H9 (cell line): ENCODE measurements around the gene PTTG2. TPM values are rescaled to one million over a fixed set of nuclear protein-coding genes. Genes with fewer than 3 reads are reported as not detected.

Source experiments
- DNase-seq: peaks from one replicate; pipeline ENCODE4 v3.0.0-alpha.2; 2017
- H2AFZ ChIP-seq: one replicate; pipeline ENCODE4 v1.6.1; 2013; ENCODE audit warnings: mild to moderate bottlenecking, low read length, control low read depth, moderate library complexity
- H2AK5ac ChIP-seq: 2 replicates; pipeline ENCODE4 v1.6.1; 2013; ENCODE audit warnings: low read length, control low read depth, mixed read lengths; ENCODE audit not compliant: insufficient read length
- H2BK120ac ChIP-seq: one replicate; pipeline ENCODE4 v1.6.1; 2013; ENCODE audit warnings: low read depth, mild to moderate bottlenecking, low read length, control low read depth, inconsistent platforms; ENCODE audit not compliant: poor library complexity, severe bottlenecking
- H2BK12ac ChIP-seq: 2 replicates; pipeline ENCODE4 v1.6.1; 2013; ENCODE audit warnings: low read length, control low read depth, mixed read lengths, low read depth; ENCODE audit not compliant: insufficient read length
- H2BK15ac ChIP-seq: 2 replicates; pipeline ENCODE4 v1.6.1; 2013; ENCODE audit warnings: low read depth, low read length, control low read depth
- H2BK20ac ChIP-seq: one replicate; pipeline ENCODE4 v1.6.1; 2013; ENCODE audit warnings: low read depth, mild to moderate bottlenecking, low read length, control low read depth, inconsistent platforms; ENCODE audit not compliant: poor library complexity, severe bottlenecking
- H2BK5ac ChIP-seq: 2 replicates; pipeline ENCODE4 v1.6.1; 2013; ENCODE audit warnings: low read length, control low read depth, mixed read lengths; ENCODE audit not compliant: insufficient read length
- H3K14ac ChIP-seq: 2 replicates; pipeline ENCODE4 v1.6.1; 2013; ENCODE audit warnings: low read length, control low read depth; ENCODE audit not compliant: insufficient read depth
- H3K18ac ChIP-seq: 2 replicates; pipeline ENCODE4 v1.6.1; 2013; ENCODE audit warnings: low read depth, mild to moderate bottlenecking, mixed read lengths, low read length, control low read depth; ENCODE audit not compliant: insufficient read length
- H3K23ac ChIP-seq: 2 replicates; pipeline ENCODE4 v1.6.1; 2013; ENCODE audit warnings: low read length, control low read depth, mixed read lengths, low read depth; ENCODE audit not compliant: insufficient read length
- H3K23me2 ChIP-seq: 2 replicates; pipeline ENCODE4 v1.6.1; 2013; ENCODE audit warnings: low read depth, mild to moderate bottlenecking, mixed read lengths, low read length, control low read depth; ENCODE audit not compliant: insufficient read length, poor library complexity, severe bottlenecking
- H3K27ac ChIP-seq: 2 replicates; pipeline ENCODE4 v1.5.1; 2013; ENCODE audit warnings: low read length, control low read depth, mixed read lengths, low read depth; ENCODE audit not compliant: insufficient read length
- H3K27me3 ChIP-seq: 2 replicates; pipeline ENCODE4 v1.6.1; 2013; ENCODE audit warnings: low read length, control low read depth, inconsistent platforms; ENCODE audit not compliant: insufficient read depth
- H3K4ac ChIP-seq: 2 replicates; pipeline ENCODE4 v1.6.1; 2013; ENCODE audit warnings: low read depth, mild to moderate bottlenecking, control low read depth, inconsistent platforms, low read length, moderate library complexity
- H3K4me1 ChIP-seq: 2 replicates; pipeline ENCODE4 v1.6.1; 2013; ENCODE audit warnings: low read length, control low read depth, inconsistent platforms; ENCODE audit not compliant: insufficient read depth
- H3K4me2 ChIP-seq: 2 replicates; pipeline ENCODE4 v1.6.1; 2013; ENCODE audit warnings: low read length, control low read depth, mixed read lengths; ENCODE audit not compliant: insufficient read length, insufficient read depth
- H3K56ac ChIP-seq: 2 replicates; pipeline ENCODE4 v1.6.1; 2013; ENCODE audit warnings: low read depth, mild to moderate bottlenecking, mixed read lengths, low read length, control low read depth; ENCODE audit not compliant: insufficient read length
- H3K79me1 ChIP-seq: 2 replicates; pipeline ENCODE4 v1.6.1; 2013; ENCODE audit warnings: low read depth, mild to moderate bottlenecking, moderate library complexity, low read length, control low read depth, inconsistent platforms; ENCODE audit not compliant: insufficient read depth, poor library complexity, severe bottlenecking
- H3K79me2 ChIP-seq: 2 replicates; pipeline ENCODE4 v1.6.1; 2013; ENCODE audit warnings: low read length, control low read depth, inconsistent platforms; ENCODE audit not compliant: insufficient read depth
- H3K9ac ChIP-seq: 2 replicates; pipeline ENCODE4 v1.6.1; 2013; ENCODE audit warnings: low read length, control low read depth, mixed read lengths; ENCODE audit not compliant: insufficient read length; ENCODE audit errors: extremely low read depth
- H3K9me3 ChIP-seq: one replicate; pipeline ENCODE4 v1.6.1; 2013; ENCODE audit warnings: low read depth, low read length, inconsistent platforms; ENCODE audit not compliant: control insufficient read depth
- H3T11ph ChIP-seq: one replicate; pipeline ENCODE4 v1.6.1; 2013; ENCODE audit warnings: mild to moderate bottlenecking, low read length, control low read depth, inconsistent platforms
- H4K20me1 ChIP-seq: one replicate; pipeline ENCODE4 v1.6.1; 2013; ENCODE audit not compliant: control insufficient read depth, insufficient read length, insufficient read depth
- H4K5ac ChIP-seq: 2 replicates; pipeline ENCODE4 v1.6.1; 2013; ENCODE audit warnings: low read depth, mild to moderate bottlenecking, mixed read lengths, low read length, control low read depth; ENCODE audit not compliant: insufficient read length
- H4K8ac ChIP-seq: replicated peaks from 2 replicates; pipeline ENCODE4 v1.6.1; 2013; ENCODE audit warnings: low read length, control low read depth, mixed read lengths, low read depth; ENCODE audit not compliant: insufficient read length
- H4K91ac ChIP-seq: 2 replicates; pipeline ENCODE4 v1.6.1; 2013; ENCODE audit warnings: low read depth, mild to moderate bottlenecking, moderate library complexity, mixed read lengths, low read length, control low read depth; ENCODE audit not compliant: insufficient read length
- H3K27ac Mint-ChIP-seq, 3 experiments: 2 replicates in 2 of 3; 3 replicates in 1 of 3; pipeline ENCODE4 v1.8.0; 2020 to 2021; ENCODE audit warnings: mixed read lengths in 3 of 3, mild to moderate bottlenecking in 1 of 3, moderate library complexity in 1 of 3
- H3K27me3 Mint-ChIP-seq: 2 replicates; pipeline ENCODE4 v1.8.0; 2021; ENCODE audit warnings: low read depth, mild to moderate bottlenecking, moderate library complexity, mixed read lengths
- H3K36me3 Mint-ChIP-seq, 3 experiments: 2 replicates in 2 of 3; 3 replicates in 1 of 3; pipeline ENCODE4 v1.8.0; 2020 to 2021; ENCODE audit warnings: low read depth in 3 of 3, mixed read lengths in 3 of 3; ENCODE audit not compliant: insufficient read depth in 1 of 3
- H3K4me1 Mint-ChIP-seq, 2 experiments: 2 replicates each; pipeline ENCODE4 v1.8.0; 2020; ENCODE audit warnings: mixed read lengths in 2 of 2
- H3K4me3 Mint-ChIP-seq, 2 experiments: 2 replicates in 1 of 2; 3 replicates in 1 of 2; pipeline ENCODE4 v1.8.0; 2020 to 2021; ENCODE audit warnings: mild to moderate bottlenecking in 2 of 2, mixed read lengths in 2 of 2, moderate library complexity in 1 of 2
- H3K9me3 Mint-ChIP-seq, 2 experiments: 2 replicates in 1 of 2; 3 replicates in 1 of 2; pipeline ENCODE4 v1.8.0; 2020; ENCODE audit warnings: mild to moderate bottlenecking in 2 of 2, mixed read lengths in 2 of 2, moderate library complexity in 1 of 2
- CTCF ChIP-seq: fragments of 200-600 bp; sonication (generic); conservative IDR thresholded peaks from 3 replicates; pipeline ENCODE4 v1.8.0; 2021; ENCODE audit warnings: antibody characterized with exemption, mild to moderate bottlenecking
- WGBS: extraction: QIAGEN DNeasy Blood & Tissue Kit; methylation state at CpG from one replicate; pipeline ENCODE4 v1.1.7; 2013; ENCODE audit warnings: missing lambda C conversion rate, low lambda C conversion rate, mixed read lengths; ENCODE audit not compliant: insufficient read length; ENCODE audit errors: extremely low coverage; 5-methylcytosine and 5-hydroxymethylcytosine counted together
- total RNA-seq: library from RNA; stranded (reverse); gene quantifications from 2 replicates; pipeline ENCODE4 v1.2.1, GENCODE V29; 2021

The PTTG2 gene
- total RNA-seq, 1 experiment from 2014 or later: not detected

- no peak overlapping the region for H3K23ac ChIP-seq
- H3K79me2 ChIP-seq: no peaks in the 10 kb centered on the region
- no peak overlapping the region for H3K27ac Mint-ChIP-seq
- no peak overlapping the region for H2BK12ac ChIP-seq
- H2BK20ac ChIP-seq: no peak overlapping the region
- TF ChIP-seq CTCF: peak; percentile 33; the same call in 2 of the 3 replicates
- no CpG with 5 or more reads among the region's 7 CpGs for WGBS
- H2BK5ac ChIP-seq: no peak overlapping the region
- no peak overlapping the region for H3K4me3 Mint-ChIP-seq
- H3K56ac ChIP-seq: no peak overlapping the region
- H3K14ac ChIP-seq: no peak overlapping the region
- H4K20me1 ChIP-seq: no peaks in the 10 kb centered on the region
- H2BK15ac ChIP-seq: no peak overlapping the region
- H3K4ac ChIP-seq: no peak overlapping the region
- no peak overlapping the region for H2AK5ac ChIP-seq
- H3K9ac ChIP-seq: no peak overlapping the region
- no peak overlapping the region for H4K8ac ChIP-seq
- peaks cover 11% of the 10 kb centered on the region for H3K27me3 Mint-ChIP-seq
- no peak overlapping the region for H3T11ph ChIP-seq
- no peaks in the 10 kb centered on the region for H3K9me3 ChIP-seq
- no peak overlapping the region for H2BK120ac ChIP-seq
- H3K23me2 ChIP-seq: no peaks in the 10 kb centered on the region
- H4K5ac ChIP-seq: no peak overlapping the region
- H3K36me3 Mint-ChIP-seq: peaks cover 0 to 4% (median 0%) of the 10 kb centered on the region in 3 experiments; a peak in 3 of 7 replicates
- no peak overlapping the region for H3K4me2 ChIP-seq
- H4K91ac ChIP-seq: no peak overlapping the region
- peaks cover 4 to 5% of the 10 kb centered on the region in 2 experiments for H3K4me1 Mint-ChIP-seq
- H3K79me1 ChIP-seq: no peaks in the 10 kb centered on the region
- no peak overlapping the region for H3K18ac ChIP-seq
- DNase-seq: no peak
- H3K27me3 ChIP-seq: no peaks in the 10 kb centered on the region
- no peak overlapping the region for H2AFZ ChIP-seq
- H3K9me3 Mint-ChIP-seq: 0 out of 5 replicates have a peak, but pooled peaks cover 0 to 2% of the 10 kb centered on the region in 2 experiments
- no peaks in the 10 kb centered on the region; the same call in 1 of the 2 replicates for H3K4me1 ChIP-seq
- H3K27ac ChIP-seq: no peak overlapping the region
Observed at GRCh38 chr4:37936889-37937498, 23.2 kb upstream of the PTTG2 start.
